Activated naive CD4-positive, alpha-beta T cell treated with anti-CD3 and anti-CD28 coated beads, Interleukin-2, amount 50 U/mL, for 72 hours (primary cell): Measurements from ENCODE around the gene ST6GALNAC4. TPM values are rescaled to one million over a fixed set of nuclear protein-coding genes. Genes with fewer than 3 reads are reported as not detected.
"Not testable (repeated sequence)": the region's sequence is repeated elsewhere in the genome, so short reads cannot be mapped to it uniquely, and the experiment has no call there.

Source experiments
- ATAC-seq, 2 donors: fragments of 150-1000 bp; cut with Tn5 transposase; 2 replicates each; pipeline ENCODE4 v1.10.0; 2021; ENCODE audit warnings: mild to moderate bottlenecking in 2 of 2, moderate library complexity in 2 of 2
- DNase-seq, 2 donors: peaks; one replicate each; pipeline ENCODE4 v3.0.0; 2021 to 2022; ENCODE audit warnings: low spot score in 2 of 2
- H3K27ac Mint-ChIP-seq, 2 donors: one replicate each; pipeline ENCODE4 v1.8.0; 2022; ENCODE audit warnings: mild to moderate bottlenecking in 2 of 2, mixed read lengths in 2 of 2
- H3K36me3 Mint-ChIP-seq, 2 donors: one replicate each; pipeline ENCODE4 v1.8.0; 2022; ENCODE audit warnings: mixed read lengths in 2 of 2
- H3K9me3 Mint-ChIP-seq, 2 donors: one replicate each; pipeline ENCODE4 v1.8.0; 2022; ENCODE audit warnings: mixed read lengths in 2 of 2
- total RNA-seq, 2 donors: library from RNA; stranded (reverse); gene quantifications; one replicate each; pipeline ENCODE4 v1.2.3, GENCODE V29; 2022

ST6GALNAC4 gene
- total RNA-seq, 2 donors from 2014 or later, result 24.5 to 43.2 TPM

DNA sequence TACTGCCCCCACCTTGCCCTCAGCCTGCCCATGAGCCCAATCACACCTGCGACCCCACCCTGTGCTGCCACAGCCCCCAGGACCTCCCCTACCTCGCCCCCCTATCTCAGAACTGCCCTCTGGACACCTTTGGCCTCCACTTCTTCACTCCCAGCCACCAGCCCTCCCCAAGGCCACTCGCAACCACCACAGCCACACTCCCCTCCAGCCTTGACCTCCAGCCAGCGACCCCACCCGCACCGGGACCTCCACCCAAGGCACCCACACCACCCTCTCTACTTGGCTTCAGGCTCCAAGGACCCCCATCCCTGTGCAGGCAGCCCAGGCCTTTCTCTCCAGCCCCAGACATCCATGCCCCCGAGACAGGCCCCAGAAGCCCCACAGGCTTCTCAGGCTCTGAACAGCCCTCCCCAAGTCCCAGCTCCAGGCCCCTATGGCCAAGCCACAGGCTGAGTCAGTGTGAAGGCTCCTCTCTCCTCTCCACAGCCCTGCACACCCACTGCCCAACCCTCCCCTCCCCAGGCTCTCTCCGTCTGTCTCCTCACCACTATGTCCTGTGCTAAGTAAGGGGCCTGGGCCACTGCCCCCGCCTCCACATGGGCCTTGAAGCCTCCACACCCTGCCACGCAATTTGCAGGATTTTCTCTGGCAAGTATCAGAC, 41.4 kb downstream of the ST6GALNAC4 start:
- Mint-ChIP-seq H3K27ac (peak overlapping the region in 1 of 2 donors; percentile 53), H3K9me3 (no peaks in the 10 kb centered on the region), H3K36me3 (no peaks in the 10 kb centered on the region)
- ATAC-seq (no peak), DNase-seq (no peak)

- no peaks in the 10 kb centered on the region for H3K36me3 Mint-ChIP-seq
- no peaks in the 10 kb centered on the region for H3K9me3 Mint-ChIP-seq
- ATAC-seq (no peak), DNase-seq (no peak)
- H3K27ac Mint-ChIP-seq, result peak overlapping the region in 1 of 2 donors; percentile 53
Observed at GRCh38 chr9:127874301-127875221, 42.3 kb downstream of the ST6GALNAC4 start.

DNA sequence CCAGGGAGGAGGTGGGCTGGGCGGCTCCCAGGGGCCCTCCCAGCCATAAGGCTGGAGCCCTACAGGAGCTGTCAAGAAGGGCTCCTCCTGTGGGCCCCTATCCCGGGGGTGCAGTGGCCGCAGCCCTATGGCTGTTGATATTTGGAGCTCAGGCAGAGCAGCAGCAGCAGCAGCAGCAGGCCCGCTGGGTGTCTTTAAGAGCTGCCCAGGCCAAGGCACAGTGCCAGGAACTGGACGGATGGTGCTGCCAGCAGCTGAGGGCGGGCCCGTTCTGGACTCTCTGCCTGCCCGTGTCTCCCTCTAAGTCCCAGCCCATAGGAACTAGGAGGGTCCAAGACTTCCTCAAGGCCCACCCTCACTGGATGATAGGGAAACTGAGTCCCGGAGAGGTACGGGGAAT, 43.0 kb downstream of the ST6GALNAC4 start:
- DNase-seq, result no peak
- Mint-ChIP-seq H3K9me3 (no peaks in the 10 kb centered on the region), H3K27ac (no peak overlapping the region), H3K36me3 (no peaks in the 10 kb centered on the region)
- ATAC-seq, result no peak

DNA sequence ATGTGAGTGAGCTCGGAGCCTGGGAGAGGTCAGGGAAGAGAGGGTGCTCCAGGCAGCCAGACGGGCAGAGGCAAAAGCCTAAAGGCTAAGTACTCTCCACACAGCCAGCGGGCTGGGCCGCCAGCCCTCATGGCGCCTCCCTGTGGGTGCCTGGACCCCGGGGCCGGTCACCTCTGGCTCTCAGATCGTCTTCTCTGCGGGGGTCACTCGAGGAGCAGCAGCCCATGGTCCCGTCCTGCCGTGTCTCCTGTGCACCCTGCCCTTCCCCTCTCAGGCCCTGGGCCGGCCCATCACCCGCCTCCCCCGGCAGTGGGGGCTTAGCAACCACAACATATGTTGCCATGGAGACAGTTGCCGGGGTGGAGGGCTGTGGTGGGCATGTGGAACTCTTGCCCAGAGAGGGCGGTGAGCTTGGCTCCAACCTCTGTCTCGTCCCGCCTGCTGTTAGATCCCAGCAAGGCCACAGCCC, 43.6 kb downstream of the ST6GALNAC4 start:
- no peak for ATAC-seq
- no peak overlapping the region for H3K27ac Mint-ChIP-seq
- H3K9me3 Mint-ChIP-seq, result no peaks in the 10 kb centered on the region

GRCh38 chr9:127872369-127873222, 44.2 kb downstream of the ST6GALNAC4 start:
- no peaks in the 10 kb centered on the region for H3K9me3 Mint-ChIP-seq
- DNase-seq (no peak), ATAC-seq (no peak)
- H3K27ac Mint-ChIP-seq, result no peak overlapping the region
- H3K36me3 Mint-ChIP-seq, result no peaks in the 10 kb centered on the region

More for the DNA sequence above, 43.6 kb downstream of the ST6GALNAC4 start:
- no peak for DNase-seq
- H3K36me3 Mint-ChIP-seq, result no peaks in the 10 kb centered on the region

DNA sequence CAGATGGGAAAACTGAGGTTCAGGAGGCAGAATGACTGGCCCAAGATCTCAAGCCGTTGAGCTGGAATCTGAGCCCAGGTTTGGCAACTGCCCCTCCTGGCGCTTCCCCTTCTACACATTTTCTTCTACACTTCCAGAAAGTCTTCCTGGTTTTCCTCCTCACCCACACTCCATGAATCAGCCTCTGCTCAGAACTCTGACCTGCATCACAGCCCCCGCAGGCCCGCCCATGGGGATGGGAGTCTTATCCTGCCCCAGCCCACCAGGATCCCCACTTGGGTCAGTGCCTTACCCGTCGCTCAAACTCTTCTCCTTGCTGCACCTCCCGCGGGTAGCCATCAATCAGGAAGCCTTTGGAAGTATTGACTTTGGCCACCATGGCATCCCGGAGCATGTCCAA, 45.3 kb downstream of the ST6GALNAC4 start:
- Mint-ChIP-seq H3K9me3 (no peaks in the 10 kb centered on the region), H3K27ac (no peak overlapping the region), H3K36me3 (no peaks in the 10 kb centered on the region)
- no peak for DNase-seq
- ATAC-seq, result no peak

DNA sequence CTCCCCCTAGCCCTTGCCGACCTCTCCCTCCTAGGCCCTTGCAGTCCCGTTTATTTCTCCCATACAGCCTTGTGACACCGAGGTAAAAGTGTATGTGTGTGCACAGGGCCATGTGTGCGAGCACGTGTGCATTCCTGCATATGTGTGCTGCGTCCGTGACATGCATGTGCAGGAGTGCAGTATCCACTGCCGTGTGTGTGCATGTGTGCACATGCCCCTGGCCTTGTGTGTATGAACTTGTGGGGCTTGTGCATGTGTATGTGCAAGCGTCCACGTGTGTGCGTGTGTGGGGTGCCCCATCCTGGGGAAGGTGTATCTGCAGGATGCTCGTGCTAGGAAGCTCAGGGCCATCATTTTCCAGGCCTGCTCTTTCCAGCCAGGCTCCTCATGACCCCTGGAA, 46.0 kb downstream of the ST6GALNAC4 start:
- Mint-ChIP-seq H3K9me3 (no peaks in the 10 kb centered on the region), H3K36me3 (no peaks in the 10 kb centered on the region), H3K27ac (no peak overlapping the region)
- no peak for DNase-seq
- ATAC-seq, result no peak

GRCh38 chr9:127870153-127870491, 46.7 kb downstream of the ST6GALNAC4 start:
- not testable (repeated sequence) for H3K27ac Mint-ChIP-seq, H3K9me3 Mint-ChIP-seq, H3K36me3 Mint-ChIP-seq, DNase-seq
- peak in 1 of 2 donors; percentile 2 for ATAC-seq

DNA sequence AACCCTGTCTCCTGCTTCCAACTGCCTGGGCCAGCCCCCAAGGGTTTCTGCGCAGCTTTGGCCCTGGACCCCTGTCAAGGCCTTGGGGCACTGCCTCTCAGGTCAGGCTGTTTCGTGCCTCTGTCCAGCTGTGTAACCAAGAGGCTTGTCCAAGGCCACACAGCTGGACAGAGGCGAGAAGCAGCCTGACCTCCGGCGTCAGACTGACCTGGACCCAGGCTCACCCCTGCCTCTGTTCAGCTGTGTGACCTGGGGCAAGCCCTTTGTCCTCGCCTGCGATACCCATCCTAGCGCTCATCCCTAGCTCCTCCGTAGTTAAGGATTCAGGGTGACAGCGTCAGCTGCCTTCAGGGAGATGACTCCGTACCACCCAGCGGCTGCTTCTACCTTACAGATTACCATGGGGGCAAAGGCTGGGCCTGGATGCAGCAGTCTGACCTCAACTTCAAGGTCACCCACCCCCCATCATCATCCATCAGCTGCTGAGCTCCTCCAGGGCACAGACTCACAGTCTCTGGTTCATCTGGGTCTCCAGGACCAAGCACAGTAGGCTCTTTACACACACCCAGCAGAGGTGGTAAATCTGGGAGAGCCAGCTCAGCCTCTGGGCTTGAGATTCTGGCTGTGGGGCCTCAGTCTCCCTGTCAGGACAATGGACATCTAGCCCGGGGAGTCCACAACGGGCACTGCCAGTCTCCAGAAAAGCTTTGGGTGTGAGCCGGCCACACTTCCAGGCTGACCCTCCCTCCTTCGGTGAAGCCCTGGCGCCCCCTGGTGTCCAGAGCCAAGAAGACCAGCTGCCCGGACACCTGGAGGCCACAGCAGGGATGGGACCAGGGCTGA, 47.3 kb downstream of the ST6GALNAC4 start:
- Mint-ChIP-seq H3K9me3 (no peaks in the 10 kb centered on the region), H3K36me3 (no peaks in the 10 kb centered on the region), H3K27ac (no peak overlapping the region)
- peak; percentile 85 to 93 for DNase-seq
- peak; percentile 81 to 90 for ATAC-seq

DNA sequence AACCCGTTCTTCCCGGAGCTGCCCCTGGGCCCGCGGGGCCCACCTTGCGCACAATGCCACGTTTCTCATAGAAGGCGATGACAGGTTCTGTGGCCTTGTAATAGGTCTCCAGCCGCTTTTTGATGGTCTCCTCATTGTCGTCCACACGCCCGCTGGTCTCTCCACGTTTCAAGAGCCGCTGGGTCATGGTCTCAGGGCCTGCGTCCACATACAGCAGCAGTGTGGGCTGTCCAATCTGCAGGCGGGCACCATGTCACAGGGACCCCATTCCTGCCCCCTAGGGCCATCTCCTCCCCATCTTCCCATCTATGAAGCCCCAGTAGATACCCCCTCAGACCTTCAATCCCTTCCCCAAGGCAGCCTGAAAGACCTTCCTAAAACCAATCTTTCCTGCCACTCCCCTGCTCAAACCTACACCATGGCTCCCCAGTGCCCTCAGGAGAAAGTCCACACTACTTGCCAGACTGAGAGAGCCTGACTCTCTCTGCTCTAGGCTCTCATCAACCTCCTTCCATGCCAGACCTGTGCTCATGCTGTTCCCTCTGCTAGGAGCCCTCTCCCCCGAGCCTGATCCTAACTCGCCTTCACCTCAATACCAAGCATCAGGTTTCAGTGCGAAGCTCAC, 48.5 kb downstream of the ST6GALNAC4 start:
- Mint-ChIP-seq H3K36me3 (no peaks in the 10 kb centered on the region), H3K27ac (no peak overlapping the region), H3K9me3 (no peaks in the 10 kb centered on the region)
- ATAC-seq, result no peak
- DNase-seq, result no peak

DNA sequence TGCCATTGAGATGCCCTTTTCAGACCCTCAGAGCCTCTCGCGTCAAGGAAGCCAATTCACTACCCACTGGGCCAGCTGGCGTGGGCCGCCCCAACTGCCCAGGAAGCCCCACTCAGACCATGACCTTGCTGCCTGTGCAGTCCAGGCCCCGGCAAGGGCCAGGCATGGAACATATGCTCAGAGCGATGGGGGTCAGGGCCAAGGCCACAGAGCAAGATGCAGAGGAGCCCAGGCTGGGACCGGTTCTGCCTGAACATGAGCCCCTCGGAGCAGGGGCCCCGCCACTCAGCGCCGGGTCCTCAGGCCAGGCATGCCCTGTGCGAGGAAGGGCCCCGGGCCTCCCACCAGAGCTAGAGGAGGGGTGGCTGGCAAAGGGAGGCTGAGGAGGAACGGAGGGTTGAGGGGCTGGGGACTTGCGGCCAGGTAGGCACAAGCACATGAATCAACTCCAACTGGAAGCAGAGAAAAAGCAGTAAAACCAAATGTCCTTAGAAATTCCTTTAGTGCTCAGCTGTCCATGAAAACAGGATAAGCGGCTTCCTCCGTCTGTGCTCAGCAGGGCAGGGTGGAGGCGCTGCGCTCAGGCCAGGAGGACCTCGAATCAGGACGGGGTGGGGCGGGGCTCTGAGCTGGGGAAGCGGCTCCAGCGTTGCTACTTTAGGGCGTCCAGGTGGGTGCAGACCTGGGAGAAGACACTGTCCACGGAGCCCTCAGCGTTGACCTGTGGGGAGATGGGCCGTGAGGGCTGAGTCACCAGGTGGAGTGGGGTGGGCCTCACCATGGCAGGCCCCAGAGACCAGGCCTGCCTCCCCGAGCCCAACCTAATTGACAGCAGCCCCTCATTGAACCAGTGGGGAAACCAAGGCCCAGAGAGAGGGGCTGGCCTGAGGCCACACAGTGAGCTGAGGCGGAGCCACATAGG, 49.2 kb downstream of the ST6GALNAC4 start:
- ATAC-seq, result no peak
- Mint-ChIP-seq H3K9me3 (no peaks in the 10 kb centered on the region), H3K27ac (no peak overlapping the region), H3K36me3 (no peaks in the 10 kb centered on the region)
- no peak for DNase-seq

GRCh38 chr9:127866535-127866934, 50.3 kb downstream of the ST6GALNAC4 start:
- H3K27ac Mint-ChIP-seq, result no peak overlapping the region
- no peaks in the 10 kb centered on the region for H3K36me3 Mint-ChIP-seq
- no peak for ATAC-seq
- DNase-seq, result no peak
- H3K9me3 Mint-ChIP-seq, result no peaks in the 10 kb centered on the region

- DNase-seq (no peak), ATAC-seq (peak; percentile 62 to 75)
- Mint-ChIP-seq H3K36me3 (no peaks in the 10 kb centered on the region), H3K9me3 (no peaks in the 10 kb centered on the region), H3K27ac (peak overlapping the region; percentile 7 to 52)
Observed at GRCh38 chr9:127865645-127866464, 51.0 kb downstream of the ST6GALNAC4 start.

- H3K9me3 Mint-ChIP-seq, result no peaks in the 10 kb centered on the region
- peak overlapping the region in 1 of 2 donors; percentile 76 for H3K27ac Mint-ChIP-seq
- DNase-seq (no peak), ATAC-seq (no peak)
- H3K36me3 Mint-ChIP-seq, result no peaks in the 10 kb centered on the region
Observed at GRCh38 chr9:127863191-127863621, 53.6 kb downstream of the ST6GALNAC4 start.
